HepG2 (cell line): ENCODE results near the gene TGM4. TPM values are rescaled to one million over a fixed set of nuclear protein-coding genes. Genes with fewer than 3 reads are reported as not detected.

Experiments
- ATAC-seq: fragments of 200-7000 bp; cut with Tn5 transposase; 3 replicates; pipeline ENCODE4 v1.9.1; 2020; ENCODE audit warnings: mild to moderate bottlenecking, moderate library complexity
- BruUV-seq: library from RNA; stranded (reverse); fragments of 400-500 nt; replicated peaks from 2 replicates; lab custom pipeline; 2021; lab: Mats Ljungman, UMichigan
- CTCF ChIA-PET: fragments of 300-600 bp; formaldehyde crosslinking; extraction: SDS; loops from one replicate; lab custom pipeline; 2021; ENCODE audit warnings: low total read pairs, inconsistent platforms, low intra/inter-chr PET ratio; lab: Yijun Ruan, JAX
- POLR2A ChIA-PET: fragments of 350-600 bp; sonication (Branson Sonifier 250); formaldehyde crosslinking; loops from one replicate; lab custom pipeline; 2020; ENCODE audit warnings: antibody characterized with exemption, inconsistent platforms; lab: Yijun Ruan, JAX
- DNase-seq: peaks from one replicate; pipeline ENCODE4 v3.0.0-alpha.2; 2015; ENCODE audit warnings: low spot score
- FAIRE-seq: peaks from 3 replicates; lab custom pipeline; 2011; peaks lifted over from hg19 to GRCh38; lab: Jason Lieb, UNC
- H2AFZ ChIP-seq: one replicate; pipeline ENCODE4 v1.6.1; 2011; ENCODE audit warnings: low read length, inconsistent platforms
- H3K27ac ChIP-seq: fragments of 300-600 bp; 3 replicates; pipeline ENCODE4 v1.8.0; 2011; ENCODE audit warnings: mixed run types, mild to moderate bottlenecking, mixed read lengths, low read length, inconsistent platforms; ENCODE audit not compliant: insufficient read depth; ENCODE audit errors: extremely low read length
- H3K27me3 ChIP-seq, 2 experiments: fragments of 200-600 bp in 1 of 2; 2 replicates in 1 of 2; 3 replicates in 1 of 2; pipeline versions ENCODE4 v1.6.0 to v1.8.0; 2011; ENCODE audit warnings: low read length in 2 of 2, mild to moderate bottlenecking in 2 of 2, moderate library complexity in 2 of 2, inconsistent platforms in 1 of 2; ENCODE audit not compliant: insufficient read depth in 2 of 2, control insufficient read depth in 1 of 2
- H3K36me3 ChIP-seq, 2 experiments: fragments of 200-600 bp in 1 of 2; replicated peaks in 1 of 2; 2 replicates in 1 of 2; 3 replicates in 1 of 2; pipeline versions ENCODE4 v1.5.1 to v1.8.0; 2011; ENCODE audit warnings: low read length in 2 of 2, inconsistent platforms in 1 of 2; ENCODE audit not compliant: insufficient read depth in 2 of 2, control insufficient read depth in 1 of 2
- H3K4me1 ChIP-seq: 2 replicates; pipeline ENCODE4 v1.5.1; 2012; ENCODE audit warnings: low read length, inconsistent platforms; ENCODE audit not compliant: insufficient read depth
- H3K4me2 ChIP-seq: 2 replicates; pipeline ENCODE4 v1.6.0; 2011; ENCODE audit warnings: low read depth, low read length, inconsistent platforms
- H3K4me3 ChIP-seq, 3 experiments: fragments of 200-600 bp in 1 of 3; sonication (generic), shearing (Covaris generic) in 1 of 3; replicated peaks in 1 of 3; 2 replicates each; pipeline ENCODE4 v1.5.1; 2011 to 2016; ENCODE audit warnings: low read length in 3 of 3, inconsistent platforms in 2 of 3, low read depth in 2 of 3, mild to moderate bottlenecking in 2 of 3, control low read depth in 1 of 3, mixed read lengths in 1 of 3; ENCODE audit not compliant: insufficient read depth in 1 of 3
- H3K79me2 ChIP-seq: one replicate; pipeline ENCODE4 v1.6.1; 2011; ENCODE audit warnings: low read length, inconsistent platforms; ENCODE audit not compliant: insufficient read depth
- H3K9ac ChIP-seq: 2 replicates; pipeline ENCODE4 v1.6.0; 2011; ENCODE audit warnings: mild to moderate bottlenecking, low read depth, low read length, inconsistent platforms; ENCODE audit not compliant: insufficient read depth
- H3K9me3 ChIP-seq: 2 replicates; pipeline ENCODE4 v1.5.1; 2012; ENCODE audit warnings: mild to moderate bottlenecking, low read length
- H4K20me1 ChIP-seq: 2 replicates; pipeline ENCODE4 v1.6.0; 2011; ENCODE audit warnings: inconsistent platforms, mild to moderate bottlenecking, low read length, moderate library complexity; ENCODE audit not compliant: insufficient read depth
- HIVEP1 ChIP-seq: sonication (generic); formaldehyde crosslinking; IDR thresholded peaks from 2 replicates; pipeline ENCODE4 v1.4.0; 2020; ENCODE audit warnings: mild to moderate bottlenecking, missing genetic modification reagents
- MXI1 ChIP-seq: IDR thresholded peaks from 3 replicates; pipeline ENCODE4 v1.6.1; 2012; ENCODE audit warnings: low read depth, low read length, inconsistent platforms, borderline replicate concordance
- NRL ChIP-seq: sonication (generic); formaldehyde crosslinking; IDR thresholded peaks from 2 replicates; pipeline ENCODE4 v1.5.0; 2020; ENCODE audit warnings: missing genetic modification reagents, mild to moderate bottlenecking, moderate library complexity, borderline replicate concordance
- PITX1 ChIP-seq: sonication (generic); formaldehyde crosslinking; IDR thresholded peaks from 2 replicates; pipeline ENCODE4 v1.5.1; 2020; ENCODE audit warnings: mild to moderate bottlenecking, missing genetic modification reagents
- RBAK ChIP-seq: sonication (generic); formaldehyde crosslinking; IDR thresholded peaks from 2 replicates; pipeline ENCODE4 v1.5.1; 2020; ENCODE audit warnings: mild to moderate bottlenecking, missing genetic modification reagents
- ZNF256 ChIP-seq: sonication (generic); formaldehyde crosslinking; conservative IDR thresholded peaks from 2 replicates; pipeline ENCODE4 v1.4.0; 2020; ENCODE audit warnings: missing genetic modification reagents
- ZNF768 ChIP-seq: sonication (generic); formaldehyde crosslinking; IDR thresholded peaks from 2 replicates; pipeline ENCODE4 v1.4.0; 2020; ENCODE audit warnings: missing genetic modification reagents
- ZSCAN31 ChIP-seq: sonication (generic); formaldehyde crosslinking; IDR thresholded peaks from 2 replicates; pipeline ENCODE4 v1.5.0; 2020; ENCODE audit warnings: low read depth, mild to moderate bottlenecking, missing genetic modification reagents
- WGBS: methylation state at CpG from one replicate; pipeline ENCODE4 v1.1.6; 2017; ENCODE audit warnings: low lambda C conversion rate; 5-methylcytosine and 5-hydroxymethylcytosine counted together
- in situ Hi-C: cut with HindIII; loops from 2 replicates; pipeline ENCODE4 v1.10.0; 2017; ENCODE audit warnings: low pct_unique_long_range_greater_than_20kb; ENCODE audit not compliant: extremely low pct_ligation_motif_present
- intact Hi-C: fragments of 100-400 bp; cut with micrococcal nuclease; formaldehyde crosslinking; loops from one replicate; pipeline ENCODE4 v1.10.0; 2022; ENCODE audit not compliant: unreplicated experiment
- polyA plus RNA-seq, 8 experiments: library from polyadenylated mRNA; depleted of rRNA in 3 of 8; stranded (reverse) in 7 of 8; unstranded in 1 of 8; fragments of >200 nt; fragmentation: Illumina TruSeq in 4 of 8; extraction: Trizol in 4 of 8; gene quantifications; 2 replicates each; pipeline versions ENCODE4 v1.2.1 to v1.2.3, GENCODE V29; 2011 to 2016; ENCODE audit warnings: low read depth in 4 of 8, missing spikeins in 1 of 8, mixed read lengths in 1 of 8; ENCODE audit not compliant: insufficient read depth in 1 of 8
- total RNA-seq, 5 experiments: library from RNA; depleted of rRNA; stranded (reverse); fragments of >200 nt; fragmentation: Illumina TruSeq; extraction: Trizol; gene quantifications; 2 replicates each; pipeline ENCODE4 v1.2.3, GENCODE V29; 2016; ENCODE audit warnings: low read depth in 1 of 5
- TF ChIP-seq, protein P1 (sequence below): sonication (generic); formaldehyde crosslinking; IDR thresholded peaks from 2 replicates; pipeline ENCODE4 v1.4.0; 2020; ENCODE audit warnings: missing genetic modification reagents, borderline replicate concordance
- TF ChIP-seq, protein P2 (sequence below): sonication (generic); formaldehyde crosslinking; IDR thresholded peaks from 2 replicates; pipeline ENCODE4 v1.5.1; 2020; ENCODE audit warnings: mild to moderate bottlenecking, missing genetic modification reagents

Gene TGM4
- total and polyA plus RNA-seq, 2 of the 13 experiments (the other 11 are each of a cell fraction or from before 2014, with no cell fraction given): 0.07 to 0.15 TPM

DNA sequence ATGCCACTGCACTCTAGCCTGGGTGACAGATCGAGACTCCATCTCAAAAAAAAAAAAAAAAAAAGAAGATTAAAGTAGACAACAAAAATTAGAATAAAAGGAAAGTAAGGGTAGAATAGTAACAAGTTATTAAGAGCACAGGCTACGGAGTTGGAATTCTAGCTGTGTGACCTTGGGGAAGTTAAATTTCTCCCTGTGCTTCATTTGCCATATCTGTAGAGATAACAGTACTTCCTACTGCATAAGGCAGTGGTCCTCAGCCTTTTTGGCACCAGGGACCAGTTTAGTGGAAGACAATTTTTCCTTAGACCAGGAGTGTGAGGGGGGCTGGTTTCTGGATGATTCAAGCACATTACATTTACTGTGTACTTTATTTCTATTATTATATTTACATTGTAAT, 41.4 kb upstream of the TGM4 start (continued):
- TF ChIP-seq NRL (CRISPR knock-in tag) (no peak), RBAK (no peak)

DNA sequence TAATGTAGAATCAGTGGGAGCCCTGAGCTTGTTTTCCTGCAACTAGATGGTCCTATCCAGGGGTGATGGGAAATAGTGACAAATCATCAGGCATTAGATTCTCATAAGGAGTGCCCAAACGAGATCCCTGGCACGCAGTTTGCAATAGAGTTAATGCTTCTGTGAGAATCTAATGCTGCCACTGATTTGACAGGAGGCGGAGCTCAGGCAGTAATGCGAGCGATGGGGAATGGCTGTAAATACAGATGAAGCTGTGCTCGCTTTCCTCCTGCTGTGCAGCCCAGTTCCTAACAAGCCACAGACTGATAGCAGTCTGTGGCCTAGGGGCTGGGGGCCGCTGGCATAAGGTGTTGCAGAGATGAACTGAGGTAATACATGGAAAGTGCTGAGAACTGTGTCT, 41.0 kb upstream of the TGM4 start:
- no peaks in the 10 kb centered on the region for H3K9me3 ChIP-seq
- intact Hi-C loops: no loop called here
- POLR2A ChIA-PET: no interaction called here
- H3K9ac ChIP-seq: no peak overlapping the region
- in situ Hi-C loops: no loop called here
- H3K4me1 ChIP-seq: no peaks in the 10 kb centered on the region
- DNase-seq (no peak), FAIRE-seq (no peak), ATAC-seq (no peak)
- H3K27ac ChIP-seq: no peak overlapping the region
- no peak overlapping the region for H2AFZ ChIP-seq
- no peaks in the 10 kb centered on the region for H4K20me1 ChIP-seq
- no peak overlapping the region for H3K4me2 ChIP-seq
- H3K27me3 ChIP-seq: no peaks in the 10 kb centered on the region
- H3K79me2 ChIP-seq: no peaks in the 10 kb centered on the region
- 96% methylated on average over 7 of the region's 7 CpGs for WGBS
- H3K36me3 ChIP-seq: peaks cover 5 to 34% of the 10 kb centered on the region in 2 experiments
- TF ChIP-seq, protein P1, sequence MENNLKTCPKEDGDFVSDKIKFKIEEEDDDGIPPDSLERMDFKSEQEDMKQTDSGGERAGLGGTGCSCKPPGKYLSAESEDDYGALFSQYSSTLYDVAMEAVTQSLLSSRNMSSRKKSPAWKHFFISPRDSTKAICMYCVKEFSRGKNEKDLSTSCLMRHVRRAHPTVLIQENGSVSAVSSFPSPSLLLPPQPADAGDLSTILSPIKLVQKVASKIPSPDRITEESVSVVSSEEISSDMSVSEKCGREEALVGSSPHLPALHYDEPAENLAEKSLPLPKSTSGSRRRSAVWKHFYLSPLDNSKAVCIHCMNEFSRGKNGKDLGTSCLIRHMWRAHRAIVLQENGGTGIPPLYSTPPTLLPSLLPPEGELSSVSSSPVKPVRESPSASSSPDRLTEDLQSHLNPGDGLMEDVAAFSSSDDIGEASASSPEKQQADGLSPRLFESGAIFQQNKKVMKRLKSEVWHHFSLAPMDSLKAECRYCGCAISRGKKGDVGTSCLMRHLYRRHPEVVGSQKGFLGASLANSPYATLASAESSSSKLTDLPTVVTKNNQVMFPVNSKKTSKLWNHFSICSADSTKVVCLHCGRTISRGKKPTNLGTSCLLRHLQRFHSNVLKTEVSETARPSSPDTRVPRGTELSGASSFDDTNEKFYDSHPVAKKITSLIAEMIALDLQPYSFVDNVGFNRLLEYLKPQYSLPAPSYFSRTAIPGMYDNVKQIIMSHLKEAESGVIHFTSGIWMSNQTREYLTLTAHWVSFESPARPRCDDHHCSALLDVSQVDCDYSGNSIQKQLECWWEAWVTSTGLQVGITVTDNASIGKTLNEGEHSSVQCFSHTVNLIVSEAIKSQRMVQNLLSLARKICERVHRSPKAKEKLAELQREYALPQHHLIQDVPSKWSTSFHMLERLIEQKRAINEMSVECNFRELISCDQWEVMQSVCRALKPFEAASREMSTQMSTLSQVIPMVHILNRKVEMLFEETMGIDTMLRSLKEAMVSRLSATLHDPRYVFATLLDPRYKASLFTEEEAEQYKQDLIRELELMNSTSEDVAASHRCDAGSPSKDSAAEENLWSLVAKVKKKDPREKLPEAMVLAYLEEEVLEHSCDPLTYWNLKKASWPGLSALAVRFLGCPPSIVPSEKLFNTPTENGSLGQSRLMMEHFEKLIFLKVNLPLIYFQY: no peak
- TF ChIP-seq PITX1 (CRISPR knock-in tag) (no peak), HIVEP1 (no peak), ZNF256 (CRISPR knock-in tag) (no peak), MXI1 (no peak), ZSCAN31 (CRISPR knock-in tag) (no peak), ZNF768 (no peak)
- TF ChIP-seq, protein P2, sequence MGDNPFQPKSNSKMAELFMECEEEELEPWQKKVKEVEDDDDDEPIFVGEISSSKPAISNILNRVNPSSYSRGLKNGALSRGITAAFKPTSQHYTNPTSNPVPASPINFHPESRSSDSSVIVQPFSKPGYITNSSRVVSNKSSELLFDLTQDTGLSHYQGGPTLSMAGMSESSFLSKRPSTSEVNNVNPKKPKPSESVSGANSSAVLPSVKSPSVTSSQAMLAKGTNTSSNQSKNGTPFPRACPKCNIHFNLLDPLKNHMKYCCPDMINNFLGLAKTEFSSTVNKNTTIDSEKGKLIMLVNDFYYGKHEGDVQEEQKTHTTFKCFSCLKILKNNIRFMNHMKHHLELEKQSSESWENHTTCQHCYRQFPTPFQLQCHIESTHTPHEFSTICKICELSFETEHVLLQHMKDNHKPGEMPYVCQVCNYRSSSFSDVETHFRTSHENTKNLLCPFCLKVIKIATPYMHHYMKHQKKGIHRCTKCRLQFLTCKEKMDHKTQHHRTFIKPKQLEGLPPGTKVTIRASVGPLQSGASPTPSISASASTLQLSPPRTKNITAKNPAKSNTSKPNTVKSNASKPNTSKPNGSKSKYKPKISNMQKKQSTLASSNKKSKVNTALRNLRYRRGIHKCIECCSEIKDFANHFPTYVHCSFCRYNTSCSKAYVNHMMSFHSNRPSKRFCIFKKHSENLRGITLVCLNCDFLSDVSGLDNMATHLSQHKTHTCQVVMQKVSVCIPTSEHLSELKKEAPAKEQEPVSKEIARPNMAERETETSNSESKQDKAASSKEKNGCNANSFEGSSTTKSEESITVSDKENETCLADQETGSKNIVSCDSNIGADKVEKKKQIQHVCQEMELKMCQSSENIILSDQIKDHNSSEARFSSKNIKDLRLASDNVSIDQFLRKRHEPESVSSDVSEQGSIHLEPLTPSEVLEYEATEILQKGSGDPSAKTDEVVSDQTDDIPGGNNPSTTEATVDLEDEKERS (CRISPR knock-in tag): no peak
- no peak overlapping the region for H3K4me3 ChIP-seq
- CTCF ChIA-PET: no interaction called here
- BruUV-seq: no TSS peak
